ENCODE data around the gene BAIAP2L2.

DNA sequence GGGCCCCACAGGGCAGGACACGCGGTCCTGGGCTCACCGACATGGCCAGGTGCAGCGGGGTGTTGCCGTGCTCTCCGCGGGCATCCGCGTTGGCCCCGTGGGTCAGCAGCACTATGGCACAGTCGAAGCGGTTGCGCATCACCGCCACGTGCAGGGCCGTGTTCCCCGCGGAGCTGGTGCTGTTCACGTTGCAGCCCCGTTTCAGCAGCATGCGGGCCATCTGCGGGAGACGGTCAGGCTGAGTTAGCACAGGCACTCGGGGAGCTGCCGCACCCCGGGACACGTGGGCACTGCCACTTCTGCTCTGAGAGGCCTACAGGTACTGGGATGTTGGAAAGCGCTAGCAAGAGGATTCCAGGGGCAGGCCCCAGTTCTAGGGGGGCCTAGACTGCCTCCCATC is 22.3 kb upstream of the BAIAP2L2 start:
- TF ChIP-seq CTCF (IDR thresholded peaks at IDR 0.05; ENCODE audit: low read depth, low read length), result no peak
- TF ChIP-seq, protein P1, sequence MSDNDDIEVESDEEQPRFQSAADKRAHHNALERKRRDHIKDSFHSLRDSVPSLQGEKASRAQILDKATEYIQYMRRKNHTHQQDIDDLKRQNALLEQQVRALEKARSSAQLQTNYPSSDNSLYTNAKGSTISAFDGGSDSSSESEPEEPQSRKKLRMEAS (IDR thresholded peaks at IDR 0.05; ENCODE audit: low read depth, low read length), result no peak

Measured in NB4 (cell line).